ENCODE results near the gene CORO2B. TPM values are rescaled to one million over a fixed set of nuclear protein-coding genes. Genes with fewer than 3 reads are reported as not detected.

CORO2B gene
- polyA plus RNA-seq, 3 donors = 1.8 to 19.7 (median 7.8) TPM

Other genes with a start within 250 kb of the CORO2B start
- gene ITGA11, start 146.8 kb upstream of the CORO2B start, polyA plus RNA-seq = 1 to 10 TPM in 1 of 3 donors, under 1 TPM in 2; 0.44 to 5.1 (median 0.56) TPM
- gene ANP32A, start 241.9 kb downstream of the CORO2B start, polyA plus RNA-seq = 10 to 100 TPM; 41.9 to 81.2 (median 79.5) TPM